HG02973 (cell line): Measurements from ENCODE around the gene DEPDC7.
A peak's percentile ranks its signal among the peaks of the same experiment; 100 is the strongest.

ENCODE experiments used
- ATAC-seq: cut with Tn5 transposase; IDR thresholded peaks from one replicate; pipeline ENCODE4 v1.9.1; 2021; ENCODE audit warnings: moderate library complexity; ENCODE audit not compliant: unreplicated experiment

DEPDC7 gene

GRCh38 chr11:33059331-33060007 lies 43.8 kb downstream of the DEPDC7 start:
- no peak for ATAC-seq

- ATAC-seq, result no peak
Measured at GRCh38 chr11:33060271-33060670, 44.6 kb downstream of the DEPDC7 start.

- no peak for ATAC-seq
Measured at GRCh38 chr11:33062137-33062536, 46.5 kb downstream of the DEPDC7 start.

- no peak for ATAC-seq
Measured at GRCh38 chr11:33063326-33063881, 47.7 kb downstream of the DEPDC7 start.

- no peak for ATAC-seq
Measured at GRCh38 chr11:33064033-33064825, 48.6 kb downstream of the DEPDC7 start.

- no peak for ATAC-seq
Measured at GRCh38 chr11:33064866-33065265, 49.2 kb downstream of the DEPDC7 start.

- peak; percentile 42 for ATAC-seq
Measured at GRCh38 chr11:33065445-33066178, 49.9 kb downstream of the DEPDC7 start.

- ATAC-seq, result no peak
Measured at GRCh38 chr11:33067294-33067693, 51.6 kb downstream of the DEPDC7 start.

GRCh38 chr11:33068611-33069340 lies 53.1 kb downstream of the DEPDC7 start:
- no peak for ATAC-seq

- ATAC-seq, result no peak
Measured at GRCh38 chr11:33072465-33072864, 56.8 kb downstream of the DEPDC7 start.
